Neural cell (in vitro differentiated cells): ENCODE results near the gene LDAF1. TPM values are rescaled to one million over a fixed set of nuclear protein-coding genes. Genes with fewer than 3 reads are reported as not detected.

ENCODE experiments used
- H2AFZ ChIP-seq: fragments of 200-600, 300-800 bp; sonication (generic), shearing (Covaris generic); 2 replicates; pipeline ENCODE4 v1.6.0; 2014; ENCODE audit warnings: low read depth, mild to moderate bottlenecking, antibody characterized with exemption, low read length, moderate library complexity
- H3F3A ChIP-seq: fragments of 200-600 bp; shearing (Covaris generic); 2 replicates; pipeline ENCODE4 v1.6.1; 2016; ENCODE audit warnings: mild to moderate bottlenecking, moderate library complexity, mixed read lengths, antibody characterized with exemption, low read length; ENCODE audit not compliant: insufficient read depth, poor library complexity, severe bottlenecking
- H3K27ac ChIP-seq: fragments of 200-600, 300-800 bp; sonication (generic), shearing (Covaris generic); 2 replicates; pipeline ENCODE4 v1.5.1; 2014; ENCODE audit warnings: mild to moderate bottlenecking, low read length, moderate library complexity
- H3K27me3 ChIP-seq: fragments of 300-800, 200-600 bp; sonication (generic), shearing (Covaris generic); 2 replicates; pipeline ENCODE4 v1.6.0; 2014; ENCODE audit warnings: mild to moderate bottlenecking, low read depth, low read length, moderate library complexity; ENCODE audit not compliant: insufficient read depth
- H3K36me3 ChIP-seq: fragments of 300-800, 200-600 bp; sonication (generic), shearing (Covaris generic); 2 replicates; pipeline ENCODE4 v1.5.1; 2014; ENCODE audit warnings: mild to moderate bottlenecking, antibody characterized with exemption, low read length, moderate library complexity; ENCODE audit not compliant: insufficient read depth
- H3K4me2 ChIP-seq: fragments of 300-800, 200-600 bp; sonication (generic), shearing (Covaris generic); 2 replicates; pipeline ENCODE4 v1.6.0; 2014; ENCODE audit warnings: mild to moderate bottlenecking, low read length
- H3K4me3 ChIP-seq: fragments of 300-800, 200-600 bp; sonication (generic), shearing (Covaris generic); 2 replicates; pipeline ENCODE4 v1.5.1; 2014; ENCODE audit warnings: mild to moderate bottlenecking, low read length, moderate library complexity
- H3K79me2 ChIP-seq: fragments of 200-600 bp; shearing (Covaris generic); replicated peaks from 2 replicates; pipeline ENCODE4 v1.6.0; 2014; ENCODE audit warnings: mild to moderate bottlenecking, low read length, moderate library complexity; ENCODE audit not compliant: insufficient read depth
- H3K9ac ChIP-seq: fragments of 300-800, 200-600 bp; sonication (generic), shearing (Covaris generic); 2 replicates; pipeline ENCODE4 v1.6.1; 2016; ENCODE audit warnings: mild to moderate bottlenecking, low read length, mixed read lengths
- H3K9me2 ChIP-seq: fragments of 200-600 bp; shearing (Covaris generic); 2 replicates; pipeline ENCODE4 v1.6.1; 2016; ENCODE audit warnings: mild to moderate bottlenecking, low read length, mixed read lengths; ENCODE audit not compliant: insufficient read depth
- H3K9me3 ChIP-seq: fragments of 200-600, 300-800 bp; sonication (generic), shearing (Covaris generic); 2 replicates; pipeline ENCODE4 v1.6.1; 2016; ENCODE audit warnings: mild to moderate bottlenecking, mixed run types, low read length, moderate library complexity, mixed read lengths
- H4K20me1 ChIP-seq: fragments of 200-600 bp; shearing (Covaris generic); 2 replicates; pipeline ENCODE4 v1.6.1; 2016; ENCODE audit warnings: mild to moderate bottlenecking, mixed run types; ENCODE audit not compliant: insufficient read depth
- CTCF ChIP-seq: fragments of 450-650 bp; IDR thresholded peaks from 2 replicates; pipeline ENCODE4 v1.5.1; 2014; ENCODE audit warnings: antibody characterized with exemption, mild to moderate bottlenecking, moderate library complexity; ENCODE audit not compliant: poor library complexity, severe bottlenecking
- EP300 ChIP-seq: fragments of 450-650 bp; conservative IDR thresholded peaks from 2 replicates; pipeline ENCODE4 v1.6.1; 2014; ENCODE audit warnings: antibody characterized with exemption, mild to moderate bottlenecking, moderate library complexity; ENCODE audit not compliant: poor library complexity, severe bottlenecking
- EZH2 ChIP-seq: fragments of 200-600, 300-800 bp; shearing (Covaris generic), sonication (generic); IDR thresholded peaks from 2 replicates; pipeline ENCODE4 v1.6.1; 2014; ENCODE audit warnings: antibody characterized with exemption, low read length, borderline replicate concordance, mild to moderate bottlenecking; ENCODE audit not compliant: insufficient read depth, poor library complexity, severe bottlenecking
- MXI1 ChIP-seq: fragments of 450-650 bp; conservative IDR thresholded peaks from 2 replicates; pipeline ENCODE4 v1.6.1; 2014; ENCODE audit warnings: antibody characterized with exemption, mild to moderate bottlenecking; ENCODE audit not compliant: poor library complexity, severe bottlenecking
- POLR2AphosphoS5 ChIP-seq: IDR thresholded peaks from 2 replicates; pipeline ENCODE4 v1.6.1; 2012
- RAD21 ChIP-seq: fragments of 450-650 bp; conservative IDR thresholded peaks from 2 replicates; pipeline ENCODE4 v1.6.1; 2014; ENCODE audit warnings: antibody characterized with exemption, mild to moderate bottlenecking, moderate library complexity
- REST ChIP-seq: IDR thresholded peaks from 2 replicates; pipeline ENCODE4 v1.6.1; 2012; ENCODE audit warnings: borderline replicate concordance
- SMC3 ChIP-seq: fragments of 450-650 bp; conservative IDR thresholded peaks from 2 replicates; pipeline ENCODE4 v1.6.1; 2014; ENCODE audit warnings: antibody characterized with exemption, mild to moderate bottlenecking, moderate library complexity; ENCODE audit not compliant: poor library complexity
- TAF1 ChIP-seq: IDR thresholded peaks from 2 replicates; pipeline ENCODE4 v1.6.1; 2012; ENCODE audit warnings: low read depth
- polyA plus RNA-seq: library from polyadenylated mRNA; depleted of rRNA; stranded (reverse); fragments of >200 nt; gene quantifications from 2 replicates; pipeline ENCODE4 v1.2.3, GENCODE V29; 2014

Gene LDAF1
- polyA plus RNA-seq, 1 donor from 2014 or later = 10.8 TPM

- Histone ChIP-seq H3K9me3 (peaks cover 7% of the 10 kb centered on the region), H3K27ac (no peak overlapping the region), H3K79me2 (no peaks in the 10 kb centered on the region), H3K27me3 (no peaks in the 10 kb centered on the region), H3K36me3 (no peaks in the 10 kb centered on the region), H4K20me1 (no peaks in the 10 kb centered on the region), H3K4me3 (no peak overlapping the region), H3K4me2 (no peak overlapping the region), H3K9ac (no peak overlapping the region), H3F3A (no peaks in the 10 kb centered on the region), H2AFZ (no peak overlapping the region), H3K9me2 (no peaks in the 10 kb centered on the region)
- TF ChIP-seq EP300 (no peak), TAF1 (no peak), POLR2AphosphoS5 (no peak), EZH2 (no peak), RAD21 (no peak), REST (no peak), MXI1 (no peak), CTCF (no peak), SMC3 (no peak)
These were observed 20.9 kb downstream of the LDAF1 start for GRCh38 chr16:21179126-21179982.

- Histone ChIP-seq H3K36me3 (no peaks in the 10 kb centered on the region), H3K27me3 (no peaks in the 10 kb centered on the region), H3K9ac (no peak overlapping the region), H3K79me2 (no peaks in the 10 kb centered on the region), H4K20me1 (no peaks in the 10 kb centered on the region), H3K27ac (no peak overlapping the region), H3K9me2 (no peaks in the 10 kb centered on the region), H3K4me2 (no peak overlapping the region), H3F3A (no peaks in the 10 kb centered on the region), H2AFZ (no peak overlapping the region), H3K4me3 (no peak overlapping the region), H3K9me3 (peaks cover 7% of the 10 kb centered on the region)
- TF ChIP-seq POLR2AphosphoS5 = no peak
- TF ChIP-seq REST = no peak
- TF ChIP-seq MXI1 = no peak
- no peak for TF ChIP-seq EZH2
- no peak for TF ChIP-seq RAD21
- TF ChIP-seq CTCF = no peak
- TF ChIP-seq EP300 = no peak
- no peak for TF ChIP-seq SMC3
- no peak for TF ChIP-seq TAF1
These were observed 21.5 kb downstream of the LDAF1 start for GRCh38 chr16:21179983-21180365.
